ENCODE results near the gene IFNA5. TPM values are rescaled to one million over a fixed set of nuclear protein-coding genes. Genes with fewer than 3 reads are reported as not detected.
A peak's percentile ranks its signal among the peaks of the same experiment; 100 is the strongest.

The IFNA5 gene
- total and polyA plus RNA-seq, 10 of the 15 experiments (the other 5 are each of a cell fraction or from before 2014, with no cell fraction given) = not detected

DNA sequence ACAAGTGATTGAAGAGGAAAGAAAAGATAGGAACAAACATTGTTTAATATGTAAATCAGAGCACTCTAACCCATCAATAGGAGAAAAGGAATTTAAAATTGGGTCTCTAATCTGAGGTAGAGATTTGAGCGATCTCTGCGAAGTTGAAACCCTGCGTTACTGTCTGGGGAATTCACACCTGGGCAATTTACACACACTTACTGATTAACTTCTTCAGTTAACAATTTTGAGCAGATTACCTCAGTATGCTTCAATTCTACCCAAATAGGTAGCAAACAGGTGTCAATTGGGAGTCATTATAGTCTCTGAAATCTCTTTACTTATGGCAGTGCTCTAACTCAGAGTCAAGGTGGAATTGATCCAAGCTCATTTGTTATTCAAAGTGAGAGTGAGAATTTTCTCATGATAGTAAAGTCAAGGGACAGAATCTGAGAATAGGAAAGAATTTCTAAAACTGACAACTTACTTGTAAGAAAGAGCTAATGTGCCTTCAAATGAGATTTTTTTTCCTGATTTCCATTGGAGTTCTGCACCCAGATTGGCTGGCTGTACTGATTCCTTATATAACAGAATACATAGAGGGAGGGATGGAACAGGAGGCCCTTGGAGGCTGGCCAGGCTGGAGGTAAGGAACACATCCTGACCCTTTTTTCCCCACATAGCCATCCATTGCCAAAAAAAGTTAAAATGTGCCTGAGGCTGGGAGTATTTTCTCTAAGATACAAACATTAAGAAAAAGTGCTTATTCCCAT, 38.2 kb downstream of the IFNA5 start:
- H3K9me3 ChIP-seq (replicated peaks; ENCODE audit: control insufficient read depth, insufficient read depth, low read length) = no peaks in the 10 kb centered on the region
- no peaks in the 10 kb centered on the region; a peak in 1 of 4 replicates for H3K27me3 ChIP-seq (replicated peaks in 1 of 2; ENCODE audit: control insufficient read depth in 2 of 2, insufficient read depth in 2 of 2, low read length in 1 of 2)
- no peak for DNase-seq (ENCODE audit: low read depth, low spot score)
- no peak overlapping the region for H3K4me2 ChIP-seq (ENCODE audit: control insufficient read depth, insufficient read depth)
- H4K20me1 ChIP-seq (ENCODE audit: control insufficient read depth, insufficient read depth) = no peaks in the 10 kb centered on the region
- TF ChIP-seq MEF2B (IDR thresholded peaks at IDR 0.05; ENCODE audit: partially characterized antibody, poor library complexity, severe bottlenecking) = peak; percentile 42
- TF ChIP-seq, protein P1, sequence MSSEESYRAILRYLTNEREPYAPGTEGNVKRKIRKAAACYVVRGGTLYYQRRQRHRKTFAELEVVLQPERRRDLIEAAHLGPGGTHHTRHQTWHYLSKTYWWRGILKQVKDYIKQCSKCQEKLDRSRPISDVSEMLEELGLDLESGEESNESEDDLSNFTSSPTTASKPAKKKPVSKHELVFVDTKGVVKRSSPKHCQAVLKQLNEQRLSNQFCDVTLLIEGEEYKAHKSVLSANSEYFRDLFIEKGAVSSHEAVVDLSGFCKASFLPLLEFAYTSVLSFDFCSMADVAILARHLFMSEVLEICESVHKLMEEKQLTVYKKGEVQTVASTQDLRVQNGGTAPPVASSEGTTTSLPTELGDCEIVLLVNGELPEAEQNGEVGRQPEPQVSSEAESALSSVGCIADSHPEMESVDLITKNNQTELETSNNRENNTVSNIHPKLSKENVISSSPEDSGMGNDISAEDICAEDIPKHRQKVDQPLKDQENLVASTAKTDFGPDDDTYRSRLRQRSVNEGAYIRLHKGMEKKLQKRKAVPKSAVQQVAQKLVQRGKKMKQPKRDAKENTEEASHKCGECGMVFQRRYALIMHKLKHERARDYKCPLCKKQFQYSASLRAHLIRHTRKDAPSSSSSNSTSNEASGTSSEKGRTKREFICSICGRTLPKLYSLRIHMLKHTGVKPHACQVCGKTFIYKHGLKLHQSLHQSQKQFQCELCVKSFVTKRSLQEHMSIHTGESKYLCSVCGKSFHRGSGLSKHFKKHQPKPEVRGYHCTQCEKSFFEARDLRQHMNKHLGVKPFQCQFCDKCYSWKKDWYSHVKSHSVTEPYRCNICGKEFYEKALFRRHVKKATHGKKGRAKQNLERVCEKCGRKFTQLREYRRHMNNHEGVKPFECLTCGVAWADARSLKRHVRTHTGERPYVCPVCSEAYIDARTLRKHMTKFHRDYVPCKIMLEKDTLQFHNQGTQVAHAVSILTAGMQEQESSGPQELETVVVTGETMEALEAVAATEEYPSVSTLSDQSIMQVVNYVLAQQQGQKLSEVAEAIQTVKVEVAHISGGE (CRISPR knock-in tag; IDR thresholded peaks at IDR 0.05) = no peak
- 5% methylated on average over 3 of the region's 3 CpGs for WGBS (ENCODE audit: insufficient coverage, insufficient replicate concordance, low lambda C conversion rate, missing lambda C conversion rate)
- H3K4me3 ChIP-seq = no peak overlapping the region
- peaks cover 3% of the 10 kb centered on the region; the same call in 1 of the 2 replicates for H3K4me1 ChIP-seq (ENCODE audit: control insufficient read depth, insufficient read depth, low read length)
- no peaks in the 10 kb centered on the region for H3K36me3 ChIP-seq (ENCODE audit: control insufficient read depth in 2 of 2, insufficient read depth in 2 of 2, low read length in 1 of 2)
- POLR2A ChIA-PET = no interaction called here
- SMC1A ChIA-PET (ENCODE audit: uncharacterized antibody, unreplicated experiment) = interaction anchor here (1.1 to 5.3 kb wide), 4 partner anchors 13 to 47 kb away, joined by 3 to 30 read pairs (median 6); no protein-coding TSS in a partner anchor
- intact Hi-C loops (cut with micrococcal nuclease; ENCODE audit: unreplicated experiment) (no loop called here), in situ Hi-C loops (cut with MboI) (no loop called here)
- ATAC-seq = peak; percentile 40
- H2AFZ ChIP-seq (ENCODE audit: control insufficient read depth, low read depth, low read length) = no peak overlapping the region
- FAIRE-seq = no peak
- H3K27ac ChIP-seq (ENCODE audit: control insufficient read depth, insufficient read depth) = no peak overlapping the region
- no peaks in the 10 kb centered on the region for H3K79me2 ChIP-seq (ENCODE audit: control insufficient read depth, insufficient read depth, low read length)
- RAD21 ChIA-PET (ENCODE audit: unreplicated experiment) = interaction anchor here (1.0 to 1.9 kb wide), 5 partner anchors 11 to 72 kb away, joined by 3 to 13 read pairs (median 4); no protein-coding TSS in a partner anchor
- H3K9ac ChIP-seq (ENCODE audit: control insufficient read depth, insufficient read depth, low read length) = no peak overlapping the region
- CTCF ChIA-PET = interaction anchor here (1.4 to 2.4 kb wide), 5 partner anchors 13 to 59 kb away, joined by 4 to 16 read pairs (median 7); no protein-coding TSS in a partner anchor
- no TSS peak for BruUV-seq (replicated peaks)

All from GM12878 (cell line).